HG03175 (cell line): ENCODE results near the gene CIAO1.
"Not testable (repeated sequence)": the region's sequence is repeated elsewhere in the genome, so short reads cannot be mapped to it uniquely, and the experiment has no call there.

Experiments
- ATAC-seq: cut with Tn5 transposase; IDR thresholded peaks from one replicate; pipeline ENCODE4 v1.9.1; 2021; ENCODE audit warnings: mild to moderate bottlenecking, moderate library complexity; ENCODE audit not compliant: unreplicated experiment

The CIAO1 gene

DNA sequence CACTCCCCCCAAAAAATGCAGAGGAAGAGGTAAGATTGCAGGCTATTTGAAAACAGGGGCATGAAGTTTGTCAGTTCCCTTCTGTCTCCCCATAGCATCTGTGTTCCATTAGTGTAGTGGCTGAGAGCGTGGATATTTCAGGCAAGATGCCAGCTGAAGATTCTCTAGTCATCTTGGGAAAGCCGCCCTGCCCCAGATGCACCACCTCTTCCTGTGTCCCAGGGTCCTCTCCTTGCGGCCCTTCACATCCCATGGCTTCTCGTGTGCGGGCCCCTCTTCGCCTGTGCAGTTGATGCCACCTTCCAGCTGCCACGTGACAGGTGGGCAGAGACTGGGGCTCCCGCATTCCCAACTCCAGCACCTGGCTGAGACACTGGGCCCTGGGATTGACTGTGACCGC, 16.4 kb upstream of the CIAO1 start:
- no peak for ATAC-seq

DNA sequence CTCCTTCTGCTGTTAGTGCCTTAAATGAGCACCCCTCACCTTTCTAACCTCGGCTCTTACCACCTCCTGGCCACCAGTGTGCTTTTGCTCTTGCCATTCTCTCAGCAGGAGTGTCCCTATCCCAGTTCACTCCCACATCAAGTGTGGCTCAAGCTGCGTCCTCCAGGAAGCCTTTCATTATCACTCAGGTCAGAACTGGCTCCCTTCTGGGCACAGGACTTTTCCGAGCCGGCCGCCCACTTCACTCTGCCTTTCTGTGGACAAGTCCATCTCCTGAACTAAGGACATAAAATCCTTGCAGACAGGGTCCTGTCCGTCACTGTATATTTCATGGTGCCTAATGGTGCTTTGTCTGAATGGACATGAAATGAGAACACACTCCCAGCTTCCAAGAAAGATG, 15.8 kb upstream of the CIAO1 start:
- no peak for ATAC-seq

GRCh38 chr2:96251721-96252292, 14.2 kb upstream of the CIAO1 start:
- ATAC-seq: no peak

GRCh38 chr2:96252526-96252925, 13.5 kb upstream of the CIAO1 start:
- no peak for ATAC-seq

DNA sequence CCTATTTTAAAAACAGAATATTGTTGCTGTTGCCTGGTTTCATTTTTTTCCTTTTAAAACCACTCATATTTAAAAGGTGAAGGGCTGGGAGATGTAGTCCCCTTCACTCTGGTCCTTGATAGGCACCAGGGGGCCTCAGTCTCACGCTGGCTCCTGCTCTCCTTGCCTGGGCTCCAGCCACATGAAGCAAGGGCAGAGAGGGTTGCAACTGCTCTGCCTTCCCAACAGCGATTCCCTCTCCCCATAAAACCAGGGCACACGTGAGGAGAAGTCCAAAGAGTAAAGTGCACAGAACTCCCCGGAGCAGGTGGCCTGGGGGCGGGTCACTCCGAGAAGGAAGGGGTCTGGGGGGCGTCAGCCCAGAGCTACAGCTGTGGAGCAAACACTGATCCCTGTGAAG, 13.0 kb upstream of the CIAO1 start:
- ATAC-seq: no peak

DNA sequence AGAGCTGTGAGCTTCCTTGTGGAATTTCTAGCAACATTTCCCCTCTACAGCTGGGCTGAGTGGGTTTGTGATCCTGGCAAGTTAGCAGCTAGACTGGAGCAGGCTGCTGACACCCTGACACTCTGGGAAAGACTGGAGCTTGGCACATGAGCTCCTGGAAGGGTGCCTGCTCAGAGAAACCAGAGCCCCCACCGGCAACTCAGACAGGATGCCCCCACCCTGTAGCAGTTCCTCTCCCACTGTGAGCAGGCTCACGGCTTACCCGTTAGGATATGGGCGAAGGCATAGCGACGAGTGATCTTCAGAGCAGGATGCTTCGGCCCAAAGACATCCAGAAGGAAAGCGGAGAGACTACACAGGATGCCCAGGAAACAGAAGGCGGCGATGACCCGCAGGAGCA, 11.5 kb upstream of the CIAO1 start:
- ATAC-seq: no peak

GRCh38 chr2:96256611-96257113, 9.4 kb upstream of the CIAO1 start:
- ATAC-seq: no peak

DNA sequence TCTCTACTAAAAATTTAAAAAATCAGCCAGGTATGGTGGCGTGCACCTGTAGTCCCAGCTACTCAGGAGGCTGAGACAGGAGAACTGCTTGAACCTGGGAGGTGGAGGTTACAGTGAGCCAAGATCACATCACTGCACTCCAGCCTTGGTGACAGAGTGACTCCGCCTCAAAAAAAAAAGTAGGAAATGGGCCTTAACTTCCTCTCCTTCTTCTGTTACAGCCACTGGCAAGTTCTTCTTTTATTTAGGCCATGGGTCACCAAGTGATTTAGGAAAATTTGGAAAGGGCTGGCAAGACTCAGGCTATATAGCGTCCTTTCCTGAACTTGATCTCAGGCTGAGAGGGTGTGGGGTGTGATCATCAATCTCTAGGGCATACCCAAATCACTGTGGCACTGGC, 8.3 kb upstream of the CIAO1 start:
- not testable (repeated sequence) for ATAC-seq

DNA sequence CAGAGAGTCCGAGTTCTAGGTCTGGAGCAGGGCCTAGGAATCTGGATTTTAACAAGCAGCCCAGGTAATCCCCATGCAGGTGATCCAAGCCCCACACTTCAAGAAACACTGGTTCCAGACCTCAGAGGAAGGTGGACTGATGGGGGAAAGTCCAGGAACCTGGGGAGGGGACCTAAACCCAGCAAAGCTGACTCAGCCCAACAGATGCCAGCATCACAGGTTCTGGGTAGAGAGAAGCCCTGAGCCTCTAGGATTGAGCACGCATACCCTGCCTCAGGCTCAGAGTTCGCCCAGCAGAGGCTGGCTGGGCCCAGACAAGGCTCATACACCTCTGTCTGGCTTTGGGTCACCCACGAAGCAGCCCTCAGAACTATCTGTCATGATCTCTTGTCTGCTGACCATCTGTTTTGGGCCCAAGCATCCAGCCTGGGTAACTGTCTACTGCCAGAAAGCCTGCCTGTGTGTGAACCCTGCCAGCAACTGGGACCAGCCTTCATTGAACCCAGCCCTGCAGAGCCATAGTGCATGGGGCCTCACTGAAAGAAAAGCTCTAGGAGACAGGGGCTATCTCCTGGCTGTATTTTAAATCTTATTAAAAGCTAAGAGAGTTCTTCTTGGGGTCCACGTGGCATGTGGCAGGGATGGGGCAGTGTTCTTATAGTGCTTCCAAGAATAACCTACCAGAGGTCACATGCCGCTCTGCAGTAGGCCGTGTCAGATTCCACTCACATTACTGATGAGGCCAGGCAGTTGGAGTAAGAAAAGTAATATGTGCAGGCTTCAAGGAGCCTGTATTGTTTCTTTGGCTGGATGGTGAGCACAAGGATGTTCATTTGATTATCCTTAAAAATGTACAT, 7.6 kb upstream of the CIAO1 start:
- ATAC-seq: no peak

DNA sequence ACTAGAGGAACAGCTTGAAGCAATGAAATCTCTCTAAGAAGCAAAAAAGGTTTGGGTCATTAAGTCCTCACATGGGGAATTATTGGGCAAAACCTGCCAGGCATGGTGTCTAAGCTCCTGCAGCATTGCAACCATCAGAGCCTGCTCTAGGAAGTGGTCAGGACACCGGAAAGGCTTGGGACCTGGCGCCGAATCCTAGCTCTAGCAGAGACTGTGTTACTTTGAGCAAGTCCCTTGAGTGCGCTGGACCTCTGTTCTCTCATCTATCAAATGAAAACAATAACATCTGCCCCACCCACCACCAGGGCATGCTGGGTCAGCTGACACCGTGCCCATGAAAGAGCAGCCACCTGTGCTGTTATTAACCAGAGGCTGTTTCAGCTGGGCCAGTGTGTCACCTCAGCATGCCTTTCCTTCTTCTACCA, 6.5 kb upstream of the CIAO1 start:
- ATAC-seq: no peak

- ATAC-seq: no peak
Measured at GRCh38 chr2:96260387-96261260, 5.4 kb upstream of the CIAO1 start.

- ATAC-seq: no peak
Measured at GRCh38 chr2:96261328-96262003, 4.6 kb upstream of the CIAO1 start.

DNA sequence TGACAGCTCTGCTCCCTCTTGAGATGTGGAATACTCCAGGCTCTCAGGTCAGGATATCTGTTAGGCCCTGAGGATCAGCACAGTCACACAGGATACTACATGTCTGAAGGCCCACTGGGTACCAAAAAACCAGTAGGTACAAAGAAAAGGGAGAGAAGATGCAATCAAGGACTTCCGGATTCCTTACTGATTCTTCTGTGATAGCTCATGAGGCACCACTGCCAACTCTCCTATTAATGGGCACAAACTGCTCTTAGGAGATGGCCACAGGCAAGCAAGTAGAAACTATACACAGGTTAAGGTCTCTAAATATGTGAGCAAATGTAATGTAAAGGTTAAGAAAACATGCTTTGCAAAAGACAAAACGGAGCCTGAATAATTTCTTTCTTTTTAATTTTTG, 3.7 kb upstream of the CIAO1 start:
- ATAC-seq: no peak

GRCh38 chr2:96264086-96264485, 1.9 kb upstream of the CIAO1 start:
- ATAC-seq: no peak

DNA sequence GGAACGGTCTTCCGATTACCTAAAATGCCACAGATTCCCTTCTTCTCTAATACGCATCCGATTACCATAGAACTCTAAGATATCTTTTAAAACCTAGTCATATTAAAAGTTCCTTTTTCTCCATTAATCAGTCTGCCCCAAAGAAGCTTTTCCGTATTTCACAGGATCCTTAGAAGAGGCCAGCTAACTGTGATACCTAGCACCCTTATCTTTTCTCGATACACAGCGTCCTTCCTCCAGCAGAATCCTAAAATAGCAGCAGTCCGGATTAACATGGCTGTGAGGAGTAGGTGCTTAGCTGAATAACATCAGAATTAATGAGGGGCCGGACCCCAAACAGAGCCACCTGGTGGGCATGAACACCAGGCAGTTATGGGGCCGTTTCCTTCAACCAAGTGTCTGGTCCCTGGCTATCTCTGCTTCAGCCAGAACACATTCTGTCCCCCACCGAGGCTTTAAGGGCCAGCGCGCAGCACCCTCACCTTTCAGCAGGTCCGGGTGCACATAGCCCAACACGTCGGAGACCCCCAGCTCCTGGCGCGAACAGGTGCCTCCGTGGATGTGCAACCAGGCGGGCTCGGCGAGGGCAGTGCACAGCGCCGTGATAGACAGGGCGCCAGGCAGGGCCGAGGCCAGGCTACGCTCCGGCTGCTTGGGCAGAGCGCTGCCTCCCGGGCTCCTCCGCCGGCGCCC, 1.2 kb upstream of the CIAO1 start:
- no peak for ATAC-seq

DNA sequence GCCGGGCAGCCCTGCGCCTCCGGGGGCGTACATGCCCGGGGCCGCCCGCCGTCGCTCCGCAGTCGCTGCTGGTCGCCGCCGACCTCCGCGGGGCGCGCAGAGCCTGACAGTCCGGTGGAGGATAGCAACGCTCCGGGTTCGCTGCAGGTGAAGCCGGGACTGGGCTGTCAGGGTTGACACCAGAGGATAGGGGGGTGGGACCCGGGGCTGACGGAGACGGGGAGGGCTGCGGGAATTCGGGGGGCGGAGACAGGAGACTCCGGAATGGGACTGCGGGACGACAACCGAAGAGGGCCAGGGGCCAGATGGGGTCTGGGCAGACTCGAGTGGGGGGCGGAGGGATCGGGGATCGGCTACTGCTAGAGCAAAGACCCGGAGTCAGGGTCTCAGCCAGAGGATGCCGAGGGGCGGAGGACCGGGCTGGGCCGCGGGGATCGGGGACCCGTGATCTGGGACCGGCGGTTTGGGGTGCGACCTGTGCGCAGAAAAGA, 631 bp upstream of the CIAO1 start:
- peak; percentile 7 for ATAC-seq

GRCh38 chr2:96267159-96267971, 1.3 kb downstream of the CIAO1 start:
- no peak for ATAC-seq

GRCh38 chr2:96271995-96272394, 6.0 kb downstream of the CIAO1 start:
- ATAC-seq: no peak

- ATAC-seq: no peak
Measured at GRCh38 chr2:96273763-96274162, 7.7 kb downstream of the CIAO1 start.
